HepG2 (cell line): ENCODE measurements around the gene EIF3B. TPM values are rescaled to one million over a fixed set of nuclear protein-coding genes. Genes with fewer than 3 reads are reported as not detected.

ENCODE experiments used
- ATAC-seq: fragments of 200-7000 bp; cut with Tn5 transposase; 3 replicates; pipeline ENCODE4 v1.9.1; 2020; ENCODE audit warnings: mild to moderate bottlenecking, moderate library complexity
- BruUV-seq: library from RNA; stranded (reverse); fragments of 400-500 nt; replicated peaks from 2 replicates; lab custom pipeline; 2021; lab: Mats Ljungman, UMichigan
- CTCF ChIA-PET: fragments of 300-600 bp; formaldehyde crosslinking; extraction: SDS; loops from one replicate; lab custom pipeline; 2021; ENCODE audit warnings: low total read pairs, inconsistent platforms, low intra/inter-chr PET ratio; lab: Yijun Ruan, JAX
- POLR2A ChIA-PET: fragments of 350-600 bp; sonication (Branson Sonifier 250); formaldehyde crosslinking; loops from one replicate; lab custom pipeline; 2020; ENCODE audit warnings: antibody characterized with exemption, inconsistent platforms; lab: Yijun Ruan, JAX
- DNase-seq: peaks from one replicate; pipeline ENCODE4 v3.0.0-alpha.2; 2015; ENCODE audit warnings: low spot score
- FAIRE-seq: peaks from 3 replicates; lab custom pipeline; 2011; peaks lifted over from hg19 to GRCh38; lab: Jason Lieb, UNC
- H2AFZ ChIP-seq: one replicate; pipeline ENCODE4 v1.6.1; 2011; ENCODE audit warnings: low read length, inconsistent platforms
- H3K27ac ChIP-seq: fragments of 300-600 bp; 3 replicates; pipeline ENCODE4 v1.8.0; 2011; ENCODE audit warnings: mixed run types, mild to moderate bottlenecking, mixed read lengths, low read length, inconsistent platforms; ENCODE audit not compliant: insufficient read depth; ENCODE audit errors: extremely low read length
- H3K27me3 ChIP-seq, 2 experiments: fragments of 200-600 bp in 1 of 2; 2 replicates in 1 of 2; 3 replicates in 1 of 2; pipeline versions ENCODE4 v1.6.0 to v1.8.0; 2011; ENCODE audit warnings: low read length in 2 of 2, mild to moderate bottlenecking in 2 of 2, moderate library complexity in 2 of 2, inconsistent platforms in 1 of 2; ENCODE audit not compliant: insufficient read depth in 2 of 2, control insufficient read depth in 1 of 2
- H3K36me3 ChIP-seq, 2 experiments: fragments of 200-600 bp in 1 of 2; replicated peaks in 1 of 2; 2 replicates in 1 of 2; 3 replicates in 1 of 2; pipeline versions ENCODE4 v1.5.1 to v1.8.0; 2011; ENCODE audit warnings: low read length in 2 of 2, inconsistent platforms in 1 of 2; ENCODE audit not compliant: insufficient read depth in 2 of 2, control insufficient read depth in 1 of 2
- H3K4me1 ChIP-seq: 2 replicates; pipeline ENCODE4 v1.5.1; 2012; ENCODE audit warnings: low read length, inconsistent platforms; ENCODE audit not compliant: insufficient read depth
- H3K4me2 ChIP-seq: 2 replicates; pipeline ENCODE4 v1.6.0; 2011; ENCODE audit warnings: low read depth, low read length, inconsistent platforms
- H3K4me3 ChIP-seq, 3 experiments: fragments of 200-600 bp in 1 of 3; sonication (generic), shearing (Covaris generic) in 1 of 3; replicated peaks in 1 of 3; 2 replicates each; pipeline ENCODE4 v1.5.1; 2011 to 2016; ENCODE audit warnings: low read length in 3 of 3, inconsistent platforms in 2 of 3, low read depth in 2 of 3, mild to moderate bottlenecking in 2 of 3, control low read depth in 1 of 3, mixed read lengths in 1 of 3; ENCODE audit not compliant: insufficient read depth in 1 of 3
- H3K79me2 ChIP-seq: one replicate; pipeline ENCODE4 v1.6.1; 2011; ENCODE audit warnings: low read length, inconsistent platforms; ENCODE audit not compliant: insufficient read depth
- H3K9ac ChIP-seq: 2 replicates; pipeline ENCODE4 v1.6.0; 2011; ENCODE audit warnings: mild to moderate bottlenecking, low read depth, low read length, inconsistent platforms; ENCODE audit not compliant: insufficient read depth
- H3K9me3 ChIP-seq: 2 replicates; pipeline ENCODE4 v1.5.1; 2012; ENCODE audit warnings: mild to moderate bottlenecking, low read length
- H4K20me1 ChIP-seq: 2 replicates; pipeline ENCODE4 v1.6.0; 2011; ENCODE audit warnings: inconsistent platforms, mild to moderate bottlenecking, low read length, moderate library complexity; ENCODE audit not compliant: insufficient read depth
- CEBPG ChIP-seq: IDR thresholded peaks from 2 replicates; pipeline ENCODE4 v1.6.1; 2016
- FOXA3 ChIP-seq: IDR thresholded peaks from 2 replicates; pipeline ENCODE4 v1.6.1; 2016; ENCODE audit warnings: missing genetic modification reagents, missing compliant biosample characterization
- GTF2F1 ChIP-seq: fragments of 150-350 bp; IDR thresholded peaks from 2 replicates; pipeline ENCODE4 v1.6.1; 2014; ENCODE audit warnings: low read length
- MBD4 ChIP-seq: IDR thresholded peaks from 2 replicates; pipeline ENCODE4 v1.6.1; 2012; ENCODE audit warnings: low read length, inconsistent platforms, borderline replicate concordance
- PTBP1 ChIP-seq: fragments of 200-400 bp; formaldehyde crosslinking; IDR thresholded peaks from 2 replicates; pipeline ENCODE4 v1.6.1; 2018; ENCODE audit warnings: low read length, low read depth; ENCODE audit not compliant: poor library complexity, severe bottlenecking
- ZSCAN31 ChIP-seq: sonication (generic); formaldehyde crosslinking; IDR thresholded peaks from 2 replicates; pipeline ENCODE4 v1.5.0; 2020; ENCODE audit warnings: low read depth, mild to moderate bottlenecking, missing genetic modification reagents
- WGBS: methylation state at CpG from one replicate; pipeline ENCODE4 v1.1.6; 2017; ENCODE audit warnings: low lambda C conversion rate; 5-methylcytosine and 5-hydroxymethylcytosine counted together
- in situ Hi-C: cut with HindIII; loops from 2 replicates; pipeline ENCODE4 v1.10.0; 2017; ENCODE audit warnings: low pct_unique_long_range_greater_than_20kb; ENCODE audit not compliant: extremely low pct_ligation_motif_present
- intact Hi-C: fragments of 100-400 bp; cut with micrococcal nuclease; formaldehyde crosslinking; loops from one replicate; pipeline ENCODE4 v1.10.0; 2022; ENCODE audit not compliant: unreplicated experiment
- polyA plus RNA-seq, 8 experiments: library from polyadenylated mRNA; depleted of rRNA in 3 of 8; stranded (reverse) in 7 of 8; unstranded in 1 of 8; fragments of >200 nt; fragmentation: Illumina TruSeq in 4 of 8; extraction: Trizol in 4 of 8; gene quantifications; 2 replicates each; pipeline versions ENCODE4 v1.2.1 to v1.2.3, GENCODE V29; 2011 to 2016; ENCODE audit warnings: low read depth in 4 of 8, missing spikeins in 1 of 8, mixed read lengths in 1 of 8; ENCODE audit not compliant: insufficient read depth in 1 of 8
- total RNA-seq, 5 experiments: library from RNA; depleted of rRNA; stranded (reverse); fragments of >200 nt; fragmentation: Illumina TruSeq; extraction: Trizol; gene quantifications; 2 replicates each; pipeline ENCODE4 v1.2.3, GENCODE V29; 2016; ENCODE audit warnings: low read depth in 1 of 5
- TF ChIP-seq, protein P1 (sequence below): sonication (generic); formaldehyde crosslinking; IDR thresholded peaks from 2 replicates; pipeline ENCODE4 v1.4.0; 2020; ENCODE audit warnings: missing genetic modification reagents
- TF ChIP-seq, protein P2 (sequence below): sonication (generic); formaldehyde crosslinking; IDR thresholded peaks from one replicate; pipeline ENCODE4 v1.5.1; 2020; ENCODE audit warnings: mild to moderate bottlenecking, missing genetic modification reagents; ENCODE audit errors: not compliant biosample characterization

EIF3B gene
- total and polyA plus RNA-seq, 2 of the 13 experiments (the other 11 are each of a cell fraction or from before 2014, with no cell fraction given), result 92.2 to 241 TPM

DNA sequence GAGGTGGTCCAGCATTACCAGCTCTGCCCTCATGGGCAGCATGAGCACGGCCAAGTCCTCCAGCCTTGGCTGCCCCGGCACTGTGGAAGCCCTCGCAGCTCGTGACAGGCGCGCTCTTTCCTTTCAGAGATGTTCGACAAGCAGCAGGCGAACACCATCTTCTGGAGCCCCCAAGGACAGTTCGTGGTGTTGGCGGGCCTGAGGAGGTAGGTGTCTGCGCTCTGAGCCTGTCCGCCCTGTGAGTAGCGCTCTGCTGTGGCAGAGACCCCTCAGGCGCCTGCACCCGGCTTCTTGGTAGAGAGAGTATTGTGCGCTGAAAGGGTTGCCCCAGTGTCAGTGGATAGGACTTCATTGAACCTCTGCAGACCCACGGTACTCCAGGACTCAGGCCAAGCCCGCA lies 19.8 kb downstream of the EIF3B start:
- in situ Hi-C loops, result no loop called here
- ChIA-PET CTCF (no interaction called here), POLR2A (no interaction called here)
- Histone ChIP-seq H3K27me3 (no peaks in the 10 kb centered on the region), H3K9me3 (no peaks in the 10 kb centered on the region), H2AFZ (no peak overlapping the region), H3K79me2 (peaks cover 4% of the 10 kb centered on the region), H3K9ac (no peak overlapping the region), H3K4me2 (no peak overlapping the region), H4K20me1 (0 out of 2 replicates have a peak, but pooled peaks cover 7% of the 10 kb centered on the region), H3K36me3 (peaks cover 58 to 87% of the 10 kb centered on the region in 2 experiments), H3K4me3 (no peak overlapping the region), H3K27ac (no peak overlapping the region), H3K4me1 (no peaks in the 10 kb centered on the region)
- intact Hi-C loops, result no loop called here
- FAIRE-seq (no peak), ATAC-seq (no peak), DNase-seq (no peak)
- TF ChIP-seq FOXA3, result no peak
- no peak for TF ChIP-seq MBD4
- TF ChIP-seq, protein P1, sequence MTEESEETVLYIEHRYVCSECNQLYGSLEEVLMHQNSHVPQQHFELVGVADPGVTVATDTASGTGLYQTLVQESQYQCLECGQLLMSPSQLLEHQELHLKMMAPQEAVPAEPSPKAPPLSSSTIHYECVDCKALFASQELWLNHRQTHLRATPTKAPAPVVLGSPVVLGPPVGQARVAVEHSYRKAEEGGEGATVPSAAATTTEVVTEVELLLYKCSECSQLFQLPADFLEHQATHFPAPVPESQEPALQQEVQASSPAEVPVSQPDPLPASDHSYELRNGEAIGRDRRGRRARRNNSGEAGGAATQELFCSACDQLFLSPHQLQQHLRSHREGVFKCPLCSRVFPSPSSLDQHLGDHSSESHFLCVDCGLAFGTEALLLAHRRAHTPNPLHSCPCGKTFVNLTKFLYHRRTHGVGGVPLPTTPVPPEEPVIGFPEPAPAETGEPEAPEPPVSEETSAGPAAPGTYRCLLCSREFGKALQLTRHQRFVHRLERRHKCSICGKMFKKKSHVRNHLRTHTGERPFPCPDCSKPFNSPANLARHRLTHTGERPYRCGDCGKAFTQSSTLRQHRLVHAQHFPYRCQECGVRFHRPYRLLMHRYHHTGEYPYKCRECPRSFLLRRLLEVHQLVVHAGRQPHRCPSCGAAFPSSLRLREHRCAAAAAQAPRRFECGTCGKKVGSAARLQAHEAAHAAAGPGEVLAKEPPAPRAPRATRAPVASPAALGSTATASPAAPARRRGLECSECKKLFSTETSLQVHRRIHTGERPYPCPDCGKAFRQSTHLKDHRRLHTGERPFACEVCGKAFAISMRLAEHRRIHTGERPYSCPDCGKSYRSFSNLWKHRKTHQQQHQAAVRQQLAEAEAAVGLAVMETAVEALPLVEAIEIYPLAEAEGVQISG (CRISPR knock-in tag), result no peak
- TF ChIP-seq, protein P2, sequence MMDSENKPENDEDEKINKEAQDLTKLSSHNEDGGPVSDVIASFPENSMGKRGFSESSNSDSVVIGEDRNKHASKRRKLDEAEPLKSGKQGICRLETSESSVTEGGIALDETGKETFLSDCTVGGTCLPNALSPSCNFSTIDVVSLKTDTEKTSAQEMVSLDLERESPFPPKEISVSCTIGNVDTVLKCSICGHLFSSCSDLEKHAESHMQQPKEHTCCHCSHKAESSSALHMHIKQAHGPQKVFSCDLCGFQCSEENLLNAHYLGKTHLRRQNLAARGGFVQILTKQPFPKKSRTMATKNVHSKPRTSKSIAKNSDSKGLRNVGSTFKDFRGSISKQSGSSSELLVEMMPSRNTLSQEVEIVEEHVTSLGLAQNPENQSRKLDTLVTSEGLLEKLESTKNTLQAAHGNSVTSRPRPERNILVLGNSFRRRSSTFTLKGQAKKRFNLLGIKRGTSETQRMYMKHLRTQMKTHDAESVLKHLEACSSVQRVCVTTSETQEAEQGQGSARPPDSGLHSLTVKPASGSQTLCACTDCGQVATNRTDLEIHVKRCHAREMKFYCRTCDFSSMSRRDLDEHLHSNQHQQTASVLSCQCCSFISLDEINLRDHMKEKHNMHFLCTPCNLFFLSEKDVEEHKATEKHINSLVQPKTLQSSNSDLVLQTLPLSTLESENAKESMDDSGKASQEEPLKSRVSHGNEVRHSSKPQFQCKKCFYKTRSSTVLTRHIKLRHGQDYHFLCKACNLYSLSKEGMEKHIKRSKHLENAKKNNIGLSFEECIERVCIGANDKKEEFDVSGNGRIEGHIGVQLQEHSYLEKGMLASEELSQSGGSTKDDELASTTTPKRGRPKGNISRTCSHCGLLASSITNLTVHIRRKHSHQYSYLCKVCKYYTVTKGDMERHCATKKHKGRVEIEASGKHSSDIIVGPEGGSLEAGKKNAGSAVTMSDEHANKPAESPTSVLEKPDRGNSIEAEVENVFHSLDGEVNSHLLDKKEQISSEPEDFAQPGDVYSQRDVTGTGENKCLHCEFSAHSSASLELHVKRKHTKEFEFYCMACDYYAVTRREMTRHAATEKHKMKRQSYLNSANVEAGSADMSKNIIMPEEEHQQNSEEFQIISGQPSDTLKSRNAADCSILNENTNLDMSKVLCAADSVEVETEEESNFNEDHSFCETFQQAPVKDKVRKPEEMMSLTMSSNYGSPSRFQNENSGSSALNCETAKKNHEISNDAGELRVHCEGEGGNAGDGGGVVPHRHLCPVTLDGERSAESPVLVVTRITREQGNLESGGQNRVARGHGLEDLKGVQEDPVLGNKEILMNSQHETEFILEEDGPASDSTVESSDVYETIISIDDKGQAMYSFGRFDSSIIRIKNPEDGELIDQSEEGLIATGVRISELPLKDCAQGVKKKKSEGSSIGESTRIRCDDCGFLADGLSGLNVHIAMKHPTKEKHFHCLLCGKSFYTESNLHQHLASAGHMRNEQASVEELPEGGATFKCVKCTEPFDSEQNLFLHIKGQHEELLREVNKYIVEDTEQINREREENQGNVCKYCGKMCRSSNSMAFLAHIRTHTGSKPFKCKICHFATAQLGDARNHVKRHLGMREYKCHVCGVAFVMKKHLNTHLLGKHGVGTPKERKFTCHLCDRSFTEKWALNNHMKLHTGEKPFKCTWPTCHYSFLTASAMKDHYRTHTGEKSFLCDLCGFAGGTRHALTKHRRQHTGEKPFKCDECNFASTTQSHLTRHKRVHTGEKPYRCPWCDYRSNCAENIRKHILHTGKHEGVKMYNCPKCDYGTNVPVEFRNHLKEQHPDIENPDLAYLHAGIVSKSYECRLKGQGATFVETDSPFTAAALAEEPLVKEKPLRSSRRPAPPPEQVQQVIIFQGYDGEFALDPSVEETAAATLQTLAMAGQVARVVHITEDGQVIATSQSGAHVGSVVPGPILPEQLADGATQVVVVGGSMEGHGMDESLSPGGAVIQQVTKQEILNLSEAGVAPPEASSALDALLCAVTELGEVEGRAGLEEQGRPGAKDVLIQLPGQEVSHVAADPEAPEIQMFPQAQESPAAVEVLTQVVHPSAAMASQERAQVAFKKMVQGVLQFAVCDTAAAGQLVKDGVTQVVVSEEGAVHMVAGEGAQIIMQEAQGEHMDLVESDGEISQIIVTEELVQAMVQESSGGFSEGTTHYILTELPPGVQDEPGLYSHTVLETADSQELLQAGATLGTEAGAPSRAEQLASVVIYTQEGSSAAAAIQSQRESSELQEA, result no peak
- TF ChIP-seq ZSCAN31 (CRISPR knock-in tag), result no peak
- no peak for TF ChIP-seq CEBPG (CRISPR knock-in tag)
- TF ChIP-seq GTF2F1, result no peak
- no peak for TF ChIP-seq PTBP1
- BruUV-seq, result no TSS peak
- WGBS, result 96% methylated on average over 14 of the region's 18 CpGs
